ENCODE measurements around the gene SYMPK.

Gene SYMPK

DNA sequence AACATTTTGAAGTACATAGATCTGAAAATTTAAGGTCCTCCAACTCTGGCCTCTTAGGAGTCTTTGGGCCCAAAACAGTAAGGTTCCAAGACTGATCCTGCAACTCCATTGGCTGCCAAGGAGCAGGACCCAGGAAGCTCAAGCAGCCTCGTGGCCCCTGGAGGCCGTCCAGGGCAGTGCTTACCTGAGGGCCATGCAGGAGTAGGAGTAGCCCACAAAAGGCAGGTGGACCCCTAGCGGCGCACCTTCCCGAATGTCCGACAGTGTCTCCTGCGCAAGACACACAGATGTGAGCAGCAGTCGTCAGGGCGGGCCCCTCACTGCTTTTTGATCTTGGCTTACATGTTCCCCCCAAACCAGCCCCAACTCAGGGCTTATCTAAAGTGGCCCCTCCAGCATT lies 88.2 kb downstream of the SYMPK start:
- Histone ChIP-seq H4K91ac (ENCODE audit: low read depth, low read length, poor library complexity) (no peak overlapping the region), H2AK5ac (ENCODE audit: low read depth, low read length) (no peak overlapping the region), H3K79me1 (ENCODE audit: low read depth, low read length) (no peaks in the 10 kb centered on the region), H3K4ac (ENCODE audit: low read length) (no peak overlapping the region), H2AFZ (ENCODE audit: low read length) (no peak overlapping the region), H3K27ac (replicated peaks; ENCODE audit: low read length) (no peak overlapping the region), H2BK12ac (ENCODE audit: low read length) (no peak overlapping the region), H3K4me2 (ENCODE audit: insufficient read depth, low read length, poor library complexity, severe bottlenecking) (no peak overlapping the region), H3K4me1 (ENCODE audit: control insufficient read depth in 2 of 2, insufficient read depth in 1 of 2, low read depth in 1 of 2, low read length in 2 of 2) (peaks cover 4 to 11% of the 10 kb centered on the region in 2 donors), H3K36me3 (replicated peaks in 1 of 2; ENCODE audit: control insufficient read depth in 2 of 2, insufficient read depth in 2 of 2, low read length in 2 of 2) (peaks cover 32 to 75% of the 10 kb centered on the region in 2 donors), H3K27me3 (ENCODE audit: control insufficient read depth in 3 of 3, insufficient read depth in 3 of 3, low read depth in 1 of 3, low read length in 3 of 3) (no peaks in the 10 kb centered on the region), H2BK120ac (ENCODE audit: low read depth, low read length) (no peak overlapping the region), H2BK5ac (ENCODE audit: low read length) (no peak overlapping the region), H3K4me3 (ENCODE audit: low read length in 2 of 2) (no peak overlapping the region), H3K18ac (ENCODE audit: low read length) (no peak overlapping the region), H4K8ac (ENCODE audit: low read depth, low read length) (no peak overlapping the region), H3K9me3 (replicated peaks in 1 of 2; ENCODE audit: control insufficient read depth in 2 of 2, insufficient read depth in 1 of 2, low read depth in 1 of 2, low read length in 2 of 2) (no peaks in the 10 kb centered on the region), H3K14ac (ENCODE audit: low read length) (no peak overlapping the region), H3K9ac (ENCODE audit: low read depth, low read length, poor library complexity) (no peak overlapping the region), H3K23ac (ENCODE audit: low read depth, low read length, poor library complexity) (no peak overlapping the region), H2BK15ac (ENCODE audit: low read length) (no peak overlapping the region)
- WGBS, 2 donors (ENCODE audit: extremely low coverage in 2 of 2, insufficient read length in 2 of 2, insufficient replicate concordance in 1 of 2), result no CpG with 5 or more reads among the region's 9 CpGs
- no peak for DNase-seq (ENCODE audit: low spot score)

GRCh38 chr19:45773384-45773783 lies 89.6 kb downstream of the SYMPK start:
- WGBS, 2 donors (ENCODE audit: extremely low coverage in 2 of 2, insufficient read length in 2 of 2, insufficient replicate concordance in 1 of 2), result no CpG with 5 or more reads among the region's 2 CpGs
- Histone ChIP-seq H3K4me1 (ENCODE audit: control insufficient read depth in 2 of 2, insufficient read depth in 1 of 2, low read depth in 1 of 2, low read length in 2 of 2) (peaks cover 5 to 6% of the 10 kb centered on the region in 2 donors), H3K23ac (ENCODE audit: low read depth, low read length, poor library complexity) (no peak overlapping the region), H3K18ac (ENCODE audit: low read length) (no peak overlapping the region), H3K14ac (ENCODE audit: low read length) (no peak overlapping the region), H3K36me3 (replicated peaks in 1 of 2; ENCODE audit: control insufficient read depth in 2 of 2, insufficient read depth in 2 of 2, low read length in 2 of 2) (peaks cover 32 to 62% of the 10 kb centered on the region in 2 donors), H4K8ac (ENCODE audit: low read depth, low read length) (no peak overlapping the region), H3K4me2 (ENCODE audit: insufficient read depth, low read length, poor library complexity, severe bottlenecking) (no peak overlapping the region), H3K27ac (replicated peaks; ENCODE audit: low read length) (no peak overlapping the region), H2AK5ac (ENCODE audit: low read depth, low read length) (no peak overlapping the region), H3K4me3 (ENCODE audit: low read length in 2 of 2) (no peak overlapping the region), H3K9me3 (replicated peaks in 1 of 2; ENCODE audit: control insufficient read depth in 2 of 2, insufficient read depth in 1 of 2, low read depth in 1 of 2, low read length in 2 of 2) (no peaks in the 10 kb centered on the region), H2AFZ (ENCODE audit: low read length) (no peak overlapping the region), H3K9ac (ENCODE audit: low read depth, low read length, poor library complexity) (no peak overlapping the region), H4K91ac (ENCODE audit: low read depth, low read length, poor library complexity) (no peak overlapping the region), H2BK12ac (ENCODE audit: low read length) (no peak overlapping the region), H3K27me3 (ENCODE audit: control insufficient read depth in 3 of 3, insufficient read depth in 3 of 3, low read depth in 1 of 3, low read length in 3 of 3) (no peaks in the 10 kb centered on the region), H2BK15ac (ENCODE audit: low read length) (no peak overlapping the region), H3K4ac (ENCODE audit: low read length) (no peak overlapping the region), H2BK5ac (ENCODE audit: low read length) (no peak overlapping the region), H3K79me1 (ENCODE audit: low read depth, low read length) (no peaks in the 10 kb centered on the region), H2BK120ac (ENCODE audit: low read depth, low read length) (no peak overlapping the region)
- no peak for DNase-seq (ENCODE audit: low spot score)

- no peak overlapping the region for H2AK5ac ChIP-seq (ENCODE audit: low read depth, low read length)
- H3K27ac ChIP-seq (replicated peaks; ENCODE audit: low read length), result no peak overlapping the region
- peaks cover 30 to 57% of the 10 kb centered on the region in 2 donors for H3K36me3 ChIP-seq (replicated peaks in 1 of 2; ENCODE audit: control insufficient read depth in 2 of 2, insufficient read depth in 2 of 2, low read length in 2 of 2)
- WGBS, 2 donors (ENCODE audit: extremely low coverage in 2 of 2, insufficient read length in 2 of 2, insufficient replicate concordance in 1 of 2), result no CpG with 5 or more reads among the region's 3 CpGs
- H3K4me3 ChIP-seq (ENCODE audit: low read length in 2 of 2), result no peak overlapping the region
- no peak overlapping the region for H2AFZ ChIP-seq (ENCODE audit: low read length)
- no peak overlapping the region for H2BK5ac ChIP-seq (ENCODE audit: low read length)
- no peak overlapping the region for H4K8ac ChIP-seq (ENCODE audit: low read depth, low read length)
- H2BK15ac ChIP-seq (ENCODE audit: low read length), result no peak overlapping the region
- H3K27me3 ChIP-seq (ENCODE audit: control insufficient read depth in 3 of 3, insufficient read depth in 3 of 3, low read depth in 1 of 3, low read length in 3 of 3), result no peaks in the 10 kb centered on the region
- no peak overlapping the region for H2BK120ac ChIP-seq (ENCODE audit: low read depth, low read length)
- peaks cover 2% of the 10 kb centered on the region for H3K79me1 ChIP-seq (ENCODE audit: low read depth, low read length)
- no peak overlapping the region for H2BK12ac ChIP-seq (ENCODE audit: low read length)
- H3K4ac ChIP-seq (ENCODE audit: low read length), result no peak overlapping the region
- H3K23ac ChIP-seq (ENCODE audit: low read depth, low read length, poor library complexity), result no peak overlapping the region
- H3K4me2 ChIP-seq (ENCODE audit: insufficient read depth, low read length, poor library complexity, severe bottlenecking), result no peak overlapping the region
- H4K91ac ChIP-seq (ENCODE audit: low read depth, low read length, poor library complexity), result no peak overlapping the region
- no peak overlapping the region for H3K18ac ChIP-seq (ENCODE audit: low read length)
- DNase-seq (ENCODE audit: low spot score), result no peak
- H3K14ac ChIP-seq (ENCODE audit: low read length), result no peak overlapping the region
- H3K9ac ChIP-seq (ENCODE audit: low read depth, low read length, poor library complexity), result no peak overlapping the region
- no peaks in the 10 kb centered on the region for H3K9me3 ChIP-seq (replicated peaks in 1 of 2; ENCODE audit: control insufficient read depth in 2 of 2, insufficient read depth in 1 of 2, low read depth in 1 of 2, low read length in 2 of 2)
- peaks cover 5 to 6% of the 10 kb centered on the region in 2 donors for H3K4me1 ChIP-seq (ENCODE audit: control insufficient read depth in 2 of 2, insufficient read depth in 1 of 2, low read depth in 1 of 2, low read length in 2 of 2)
Observed at GRCh38 chr19:45772912-45773311, 90.0 kb downstream of the SYMPK start.

DNA sequence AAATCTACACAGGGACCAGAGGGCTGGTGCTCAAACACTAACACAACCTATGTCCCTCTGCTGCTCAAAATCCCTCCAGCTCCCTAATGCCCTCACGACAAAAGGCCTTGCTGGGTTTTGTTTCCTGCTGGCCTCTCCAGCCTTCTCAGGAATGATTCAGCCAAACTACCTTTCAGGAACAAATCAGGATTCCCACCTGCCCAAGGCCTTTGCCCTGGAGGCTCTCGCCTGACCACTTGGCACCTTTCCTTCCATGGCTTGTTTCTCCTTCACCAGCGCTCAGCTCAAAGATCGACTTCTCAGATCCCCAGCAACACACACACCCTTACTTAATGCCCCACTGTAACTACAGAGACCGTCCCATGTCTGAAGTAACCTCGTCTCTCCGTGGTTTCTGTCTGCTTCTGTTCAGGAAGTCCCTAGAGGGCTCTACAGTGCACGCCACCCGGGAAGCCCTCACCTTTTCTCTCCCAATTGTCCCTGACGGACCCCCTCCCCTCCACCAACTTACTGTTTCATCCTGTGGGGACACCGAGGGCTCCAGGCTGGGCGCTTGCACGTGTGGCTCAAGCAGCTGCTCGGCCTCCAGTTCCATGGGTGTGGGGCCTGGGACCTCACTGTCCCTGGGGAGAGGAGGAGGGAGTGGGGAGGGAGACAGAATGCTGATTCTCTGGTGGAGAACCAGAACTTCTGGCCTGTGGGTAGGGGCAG lies 90.7 kb downstream of the SYMPK start:
- Histone ChIP-seq H3K14ac (ENCODE audit: low read length) (no peak overlapping the region), H4K8ac (ENCODE audit: low read depth, low read length) (no peak overlapping the region), H2AK5ac (ENCODE audit: low read depth, low read length) (no peak overlapping the region), H3K23ac (ENCODE audit: low read depth, low read length, poor library complexity) (no peak overlapping the region), H3K4ac (ENCODE audit: low read length) (no peak overlapping the region), H3K9ac (ENCODE audit: low read depth, low read length, poor library complexity) (no peak overlapping the region), H2BK120ac (ENCODE audit: low read depth, low read length) (no peak overlapping the region), H2BK15ac (ENCODE audit: low read length) (no peak overlapping the region), H3K79me1 (ENCODE audit: low read depth, low read length) (peaks cover 4% of the 10 kb centered on the region), H2AFZ (ENCODE audit: low read length) (no peak overlapping the region), H3K4me1 (ENCODE audit: control insufficient read depth in 2 of 2, insufficient read depth in 1 of 2, low read depth in 1 of 2, low read length in 2 of 2) (peaks cover 5 to 6% of the 10 kb centered on the region in 2 donors), H3K27ac (replicated peaks; ENCODE audit: low read length) (no peak overlapping the region), H4K91ac (ENCODE audit: low read depth, low read length, poor library complexity) (no peak overlapping the region), H3K18ac (ENCODE audit: low read length) (no peak overlapping the region), H3K4me2 (ENCODE audit: insufficient read depth, low read length, poor library complexity, severe bottlenecking) (no peak overlapping the region), H3K27me3 (ENCODE audit: control insufficient read depth in 3 of 3, insufficient read depth in 3 of 3, low read depth in 1 of 3, low read length in 3 of 3) (no peaks in the 10 kb centered on the region), H3K4me3 (ENCODE audit: low read length in 2 of 2) (no peak overlapping the region), H3K36me3 (replicated peaks in 1 of 2; ENCODE audit: control insufficient read depth in 2 of 2, insufficient read depth in 2 of 2, low read length in 2 of 2) (peaks cover 24 to 51% of the 10 kb centered on the region in 2 donors), H3K9me3 (replicated peaks in 1 of 2; ENCODE audit: control insufficient read depth in 2 of 2, insufficient read depth in 1 of 2, low read depth in 1 of 2, low read length in 2 of 2) (no peaks in the 10 kb centered on the region), H2BK5ac (ENCODE audit: low read length) (no peak overlapping the region), H2BK12ac (ENCODE audit: low read length) (no peak overlapping the region)
- WGBS, 2 donors (ENCODE audit: extremely low coverage in 2 of 2, insufficient read length in 2 of 2, insufficient replicate concordance in 1 of 2), result no CpG with 5 or more reads among the region's 14 CpGs
- no peak for DNase-seq (ENCODE audit: low spot score)
